ENCODE results near the gene SLC4A1. TPM values are rescaled to one million over a fixed set of nuclear protein-coding genes. Genes with fewer than 3 reads are reported as not detected.

SLC4A1 gene
- total RNA-seq, 1 donor from 2014 or later: not detected

DNA sequence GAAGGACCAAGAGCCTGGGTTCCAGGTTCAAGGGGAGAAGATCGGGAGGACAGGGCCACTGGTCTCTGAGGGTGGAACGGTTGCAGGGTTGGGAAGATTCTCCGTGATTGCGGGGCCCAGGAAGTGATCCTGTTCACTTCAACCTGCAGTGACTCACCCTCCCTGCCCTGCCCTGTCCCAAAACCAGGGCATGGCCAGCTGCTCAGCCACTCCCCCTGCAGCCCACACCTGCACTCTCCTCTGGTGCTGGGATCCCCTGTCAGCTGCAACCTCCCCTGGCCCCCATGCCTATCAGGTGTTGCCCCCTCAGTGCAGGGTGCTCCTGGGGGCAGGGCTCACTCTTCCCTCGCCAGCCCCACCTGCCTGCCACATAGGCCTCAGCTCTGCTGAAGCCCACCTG is 41.5 kb upstream of the SLC4A1 start:
- H3K4me1 Mint-ChIP-seq: peaks cover 2% of the 10 kb centered on the region
- peaks cover 79% of the 10 kb centered on the region for H3K27me3 Mint-ChIP-seq (ENCODE audit: low read depth)
- no peaks in the 10 kb centered on the region for H3K9me3 Mint-ChIP-seq
- no peak for TF ChIP-seq CTCF (IDR thresholded peaks at IDR 0.05; ENCODE audit: unreplicated experiment)
- no peak for DNase-seq (ENCODE audit: low spot score in 2 of 2, unreplicated experiment in 2 of 2)
- no peaks in the 10 kb centered on the region for H3K36me3 Mint-ChIP-seq
- no peak overlapping the region for H3K4me3 Mint-ChIP-seq
- no peak overlapping the region for H3K27ac Mint-ChIP-seq

GRCh38 chr17:44308865-44309264 is 40.9 kb upstream of the SLC4A1 start:
- Mint-ChIP-seq H3K4me1 (peaks cover 2% of the 10 kb centered on the region), H3K27me3 (ENCODE audit: low read depth) (peaks cover 77% of the 10 kb centered on the region), H3K9me3 (no peaks in the 10 kb centered on the region), H3K27ac (no peak overlapping the region), H3K4me3 (peak overlapping the region; percentile 37), H3K36me3 (no peaks in the 10 kb centered on the region)
- DNase-seq (ENCODE audit: low spot score in 2 of 2, unreplicated experiment in 2 of 2): no peak
- TF ChIP-seq CTCF (IDR thresholded peaks at IDR 0.05; ENCODE audit: unreplicated experiment): no peak

DNA sequence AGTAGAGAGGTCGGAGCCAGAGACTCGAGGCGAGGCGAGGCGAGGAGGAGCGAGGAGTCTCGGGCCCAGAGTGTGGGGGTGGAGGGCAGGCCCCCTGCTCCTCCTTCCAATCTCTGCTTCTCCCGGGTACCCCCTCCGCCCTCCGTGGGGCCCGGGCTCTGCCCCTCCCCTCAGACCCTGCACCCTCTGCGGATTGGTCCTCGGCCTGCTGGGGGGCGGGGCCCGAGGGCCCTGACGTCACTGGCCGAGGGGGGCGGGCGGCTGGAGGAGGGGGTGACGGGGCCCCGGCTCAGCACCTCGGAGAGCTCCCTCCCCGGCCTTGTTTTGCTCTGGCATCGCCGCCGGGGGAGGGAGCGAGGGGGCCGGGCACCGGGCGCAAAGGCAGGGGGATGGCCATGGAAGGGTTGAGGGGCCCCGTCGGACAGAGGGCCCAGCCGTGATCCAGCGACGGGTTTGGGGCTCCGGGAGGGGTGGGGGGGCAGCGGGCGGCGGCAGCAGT is 40.4 kb upstream of the SLC4A1 start, which contains the start of gene RUNDC3A:
TSS of gene RUNDC3A (plus strand) at position 282 of the 499 bp plus-strand sequence. CDS start 232 bp downstream, outside the sequence.
- no peak for TF ChIP-seq CTCF (IDR thresholded peaks at IDR 0.05; ENCODE audit: unreplicated experiment)
- Mint-ChIP-seq H3K27ac (no peak within 1 kb of the TSS), H3K4me1 (peaks cover 2% of the 10 kb centered on the region), H3K36me3 (no peaks in the 10 kb centered on the region), H3K9me3 (no peaks in the 10 kb centered on the region), H3K4me3 (peak within 1 kb of the TSS; percentile 60), H3K27me3 (ENCODE audit: low read depth) (peaks cover 75% of the 10 kb centered on the region)
- DNase-seq (ENCODE audit: low spot score in 2 of 2, unreplicated experiment in 2 of 2): peak; percentile 92 to 97

DNA sequence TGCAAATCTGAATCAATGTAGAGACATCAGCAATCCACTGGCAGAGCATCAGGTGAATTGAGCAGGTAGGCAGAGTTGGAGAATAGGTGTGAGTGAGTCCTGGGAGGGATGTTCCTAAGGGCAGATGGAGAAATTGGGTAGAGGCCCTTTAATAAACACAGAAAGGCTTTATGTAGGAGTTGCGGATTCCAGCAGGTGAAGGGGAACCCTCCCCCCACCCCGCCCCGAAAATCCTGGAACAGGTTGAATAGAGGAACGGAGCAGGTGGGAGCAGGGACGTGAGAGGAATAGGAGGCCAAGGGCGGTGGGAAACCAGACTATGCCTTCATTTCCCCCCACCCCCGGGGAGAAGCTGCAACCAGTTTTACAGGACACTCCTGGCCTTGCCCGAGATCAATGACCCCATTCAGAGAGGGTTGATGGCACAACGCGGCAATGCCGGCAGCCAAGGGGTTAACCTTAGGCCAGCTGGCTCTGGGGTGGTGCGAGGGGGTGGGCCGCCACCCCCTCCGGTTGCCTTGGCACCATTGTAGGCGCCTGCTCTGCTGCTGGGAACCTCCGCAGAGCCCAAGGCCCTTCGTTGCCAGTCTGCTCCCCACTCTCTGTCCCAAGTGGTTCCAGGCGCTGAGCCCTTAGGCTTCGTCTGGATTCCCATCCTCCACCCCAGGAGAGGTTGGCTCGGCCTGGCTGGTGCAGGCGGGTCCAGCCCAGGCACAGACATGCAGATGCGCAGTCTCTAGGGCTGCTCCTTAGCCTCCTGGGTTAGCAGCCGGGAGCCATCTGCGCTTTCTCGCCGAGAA is 39.7 kb upstream of the SLC4A1 start:
- no peak overlapping the region for H3K27ac Mint-ChIP-seq
- peak in 1 of 2 experiments; percentile 63 for DNase-seq (ENCODE audit: low spot score in 2 of 2, unreplicated experiment in 2 of 2)
- H3K4me3 Mint-ChIP-seq: peak overlapping the region; percentile 60
- peaks cover 73% of the 10 kb centered on the region for H3K27me3 Mint-ChIP-seq (ENCODE audit: low read depth)
- no peaks in the 10 kb centered on the region for H3K9me3 Mint-ChIP-seq
- no peaks in the 10 kb centered on the region for H3K36me3 Mint-ChIP-seq
- H3K4me1 Mint-ChIP-seq: peaks cover 2% of the 10 kb centered on the region
- TF ChIP-seq CTCF (IDR thresholded peaks at IDR 0.05; ENCODE audit: unreplicated experiment): no peak

- H3K9me3 Mint-ChIP-seq: no peaks in the 10 kb centered on the region
- TF ChIP-seq CTCF (IDR thresholded peaks at IDR 0.05; ENCODE audit: unreplicated experiment): no peak
- no peak overlapping the region for H3K4me3 Mint-ChIP-seq
- H3K27ac Mint-ChIP-seq: no peak overlapping the region
- H3K27me3 Mint-ChIP-seq (ENCODE audit: low read depth): peaks cover 61% of the 10 kb centered on the region
- peaks cover 2% of the 10 kb centered on the region for H3K4me1 Mint-ChIP-seq
- no peaks in the 10 kb centered on the region for H3K36me3 Mint-ChIP-seq
- DNase-seq (ENCODE audit: low spot score in 2 of 2, unreplicated experiment in 2 of 2): no peak
Measured at GRCh38 chr17:44304651-44305050, 36.7 kb upstream of the SLC4A1 start.
